Renal cortical epithelial cell (primary cell): ENCODE measurements around the gene GPR3. TPM values are rescaled to one million over a fixed set of nuclear protein-coding genes. Genes with fewer than 3 reads are reported as not detected.
"Not testable (repeated sequence)": the region's sequence is repeated elsewhere in the genome, so short reads cannot be mapped to it uniquely, and the experiment has no call there.

Experiments
- DNase-seq: peaks from one replicate; pipeline ENCODE4 v3.0.0-alpha.2; 2011; ENCODE audit warnings: low read depth
- total RNA-seq: library from RNA; depleted of rRNA; stranded (reverse); fragments of >200 nt; gene quantifications from 2 replicates; pipeline ENCODE4 v1.2.3, GENCODE V29; 2014

The GPR3 gene
- total RNA-seq, 1 donor from 2014 or later: 0.25 TPM

GRCh38 chr1:27399251-27400025, 7.0 kb downstream of the GPR3 start:
- DNase-seq: no peak

- no peak for DNase-seq
Measured at GRCh38 chr1:27400082-27400962, 7.9 kb downstream of the GPR3 start.

GRCh38 chr1:27400963-27401341, 8.5 kb downstream of the GPR3 start:
- no peak for DNase-seq

GRCh38 chr1:27402349-27402754, 9.9 kb downstream of the GPR3 start:
- peak; percentile 73 for DNase-seq

GRCh38 chr1:27403065-27403726, 10.8 kb downstream of the GPR3 start:
- DNase-seq: peak; percentile 19

- DNase-seq: no peak
Measured at GRCh38 chr1:27403931-27404330, 11.5 kb downstream of the GPR3 start.

- DNase-seq: peak; percentile 32
Measured at GRCh38 chr1:27405074-27405473, 12.7 kb downstream of the GPR3 start.

- DNase-seq: not testable (repeated sequence)
Measured at GRCh38 chr1:27405598-27406361, 13.4 kb downstream of the GPR3 start.

- no peak for DNase-seq
Measured at GRCh38 chr1:27406362-27406680, 13.9 kb downstream of the GPR3 start.

GRCh38 chr1:27406791-27407190, 14.4 kb downstream of the GPR3 start:
- not testable (repeated sequence) for DNase-seq

- DNase-seq: no peak
Measured at GRCh38 chr1:27408151-27408550, 15.7 kb downstream of the GPR3 start.

GRCh38 chr1:27409669-27410068, 17.2 kb downstream of the GPR3 start:
- no peak for DNase-seq

- no peak for DNase-seq
Measured at GRCh38 chr1:27410709-27411108, 18.3 kb downstream of the GPR3 start.

- no peak for DNase-seq
Measured at GRCh38 chr1:27412502-27412901, 20.1 kb downstream of the GPR3 start.

GRCh38 chr1:27413004-27413403, 20.6 kb downstream of the GPR3 start:
- no peak for DNase-seq

- no peak for DNase-seq
Measured at GRCh38 chr1:27414091-27414490, 21.7 kb downstream of the GPR3 start.

GRCh38 chr1:27416387-27417111, 24.1 kb downstream of the GPR3 start:
- DNase-seq: peak; percentile 80

- DNase-seq: no peak
Measured at GRCh38 chr1:27417713-27418112, 25.3 kb downstream of the GPR3 start.

GRCh38 chr1:27418326-27419185, 26.1 kb downstream of the GPR3 start:
- DNase-seq: peak; percentile 93

GRCh38 chr1:27423709-27424108, 31.3 kb downstream of the GPR3 start:
- no peak for DNase-seq
